KBM-7 (cell line): ENCODE measurements around the gene CASK.

ENCODE experiments used
- DNase-seq: peaks from one replicate; pipeline ENCODE4 v3.0.0-alpha.2; 2015
- in situ Hi-C: fragments of 300-500 bp; cut with MboI; formaldehyde crosslinking; loops from 2 replicates; pipeline ENCODE4 v1.14.3; 2020; ENCODE audit warnings: low sequenced_read_pairs, low pct_unique_long_range_greater_than_20kb, mixed read lengths

CASK gene

DNA sequence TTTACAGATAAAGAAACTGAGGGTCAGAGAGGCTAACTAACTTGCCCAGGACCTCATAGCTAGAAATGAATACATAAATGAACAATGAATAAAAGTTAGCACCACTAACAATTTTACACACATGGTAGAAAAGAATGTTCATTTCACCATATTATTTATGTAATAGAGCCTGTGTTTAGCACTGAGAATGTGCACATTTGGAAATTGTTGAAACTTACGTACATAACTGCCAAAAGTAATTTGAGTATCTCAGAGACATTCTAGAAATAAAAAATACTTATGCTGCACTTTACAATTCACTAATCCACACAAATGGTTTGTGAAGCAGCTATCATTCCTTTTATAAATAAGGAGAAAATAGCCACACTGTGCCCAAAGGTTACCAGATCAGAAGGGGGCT is 9.9 kb downstream of the CASK start:
- DNase-seq, result no peak
- in situ Hi-C loops, result no loop called here

DNA sequence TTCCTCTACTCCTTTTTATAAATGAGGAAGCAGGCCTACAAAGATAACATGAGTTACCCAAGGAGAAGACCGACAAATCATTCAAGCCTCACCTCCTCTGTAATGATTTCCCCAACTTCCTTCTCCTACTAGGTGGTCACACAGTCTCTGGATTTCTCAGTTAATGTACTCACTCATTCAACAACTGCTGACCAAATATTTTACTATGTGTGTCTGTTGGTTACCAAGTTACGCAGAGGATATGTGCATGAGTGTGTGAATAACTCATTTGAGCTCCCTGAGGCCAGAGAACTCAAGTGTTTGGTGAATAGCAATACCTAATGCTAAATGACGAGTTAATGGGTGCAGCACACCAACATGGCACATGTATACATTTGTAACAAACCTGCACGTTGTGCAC is 10.4 kb downstream of the CASK start:
- peak; percentile 40 for DNase-seq
- in situ Hi-C loops, result no loop called here

DNA sequence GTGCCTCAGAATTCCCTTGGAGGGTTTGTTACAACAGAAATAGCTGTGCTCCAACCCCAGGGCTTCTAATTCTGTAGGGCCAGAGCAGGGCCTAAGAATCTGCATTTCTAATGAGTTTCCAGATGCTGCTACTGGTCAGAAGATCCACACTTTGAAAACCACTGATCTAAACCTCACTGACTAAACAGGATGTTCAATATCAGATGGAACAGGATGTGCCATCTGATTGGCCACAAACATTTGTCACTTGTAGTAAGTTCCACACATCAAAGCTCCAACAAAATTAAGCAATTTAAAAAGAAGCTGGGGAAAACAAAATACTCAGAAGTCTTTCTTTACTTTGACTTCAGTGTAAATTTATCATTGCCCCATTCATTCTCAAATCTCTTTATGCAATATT is 14.3 kb downstream of the CASK start:
- DNase-seq, result no peak
- in situ Hi-C loops, result no loop called here

GRCh38 chrX:41906515-41907187 is 16.7 kb downstream of the CASK start:
- in situ Hi-C loops, result no loop called here
- no peak for DNase-seq

DNA sequence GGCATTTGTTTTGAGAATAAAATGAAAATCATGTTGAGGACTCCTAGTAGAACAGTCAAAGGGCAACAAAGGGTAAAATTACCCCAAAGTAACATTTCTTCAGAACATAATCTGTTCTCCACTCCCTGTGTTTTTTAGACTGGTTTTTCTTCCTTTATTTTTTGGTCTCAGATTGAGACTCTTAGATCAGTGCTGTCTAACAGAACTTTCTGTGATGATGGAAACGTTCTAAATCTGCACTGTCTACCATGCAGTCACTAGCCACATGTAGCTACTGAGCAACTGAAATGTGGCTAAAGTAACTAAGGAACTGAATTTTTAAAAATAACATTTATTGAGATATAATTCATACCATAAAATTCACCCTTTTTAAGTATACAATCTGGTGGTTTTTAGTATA is 19.8 kb downstream of the CASK start:
- no peak for DNase-seq
- in situ Hi-C loops, result no loop called here

- no peak for DNase-seq
- in situ Hi-C loops, result no loop called here
These were observed 23.0 kb downstream of the CASK start for GRCh38 chrX:41900321-41900720.

DNA sequence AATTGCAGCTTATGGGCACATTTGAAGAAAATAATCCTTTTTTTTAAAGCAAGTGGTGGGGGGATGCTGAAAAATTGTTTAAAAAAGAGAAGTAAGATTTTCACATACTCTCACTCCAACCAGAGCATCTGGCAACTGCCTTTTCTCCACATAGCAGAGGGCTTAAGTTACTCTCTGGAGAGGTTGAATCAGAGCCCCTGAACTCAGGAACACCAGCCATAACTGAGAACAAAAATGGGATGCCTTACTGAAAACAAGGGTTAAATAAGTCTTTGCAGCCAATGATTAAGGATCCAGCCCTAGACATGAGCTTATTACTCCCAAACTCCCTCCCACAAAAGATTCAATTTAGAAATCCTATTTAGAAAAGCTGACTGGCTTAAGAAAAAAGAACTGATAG is 27.5 kb downstream of the CASK start:
- no peak for DNase-seq
- in situ Hi-C loops, result no loop called here

GRCh38 chrX:41890026-41890423 is 33.3 kb downstream of the CASK start:
- in situ Hi-C loops, result no loop called here
- no peak for DNase-seq

DNA sequence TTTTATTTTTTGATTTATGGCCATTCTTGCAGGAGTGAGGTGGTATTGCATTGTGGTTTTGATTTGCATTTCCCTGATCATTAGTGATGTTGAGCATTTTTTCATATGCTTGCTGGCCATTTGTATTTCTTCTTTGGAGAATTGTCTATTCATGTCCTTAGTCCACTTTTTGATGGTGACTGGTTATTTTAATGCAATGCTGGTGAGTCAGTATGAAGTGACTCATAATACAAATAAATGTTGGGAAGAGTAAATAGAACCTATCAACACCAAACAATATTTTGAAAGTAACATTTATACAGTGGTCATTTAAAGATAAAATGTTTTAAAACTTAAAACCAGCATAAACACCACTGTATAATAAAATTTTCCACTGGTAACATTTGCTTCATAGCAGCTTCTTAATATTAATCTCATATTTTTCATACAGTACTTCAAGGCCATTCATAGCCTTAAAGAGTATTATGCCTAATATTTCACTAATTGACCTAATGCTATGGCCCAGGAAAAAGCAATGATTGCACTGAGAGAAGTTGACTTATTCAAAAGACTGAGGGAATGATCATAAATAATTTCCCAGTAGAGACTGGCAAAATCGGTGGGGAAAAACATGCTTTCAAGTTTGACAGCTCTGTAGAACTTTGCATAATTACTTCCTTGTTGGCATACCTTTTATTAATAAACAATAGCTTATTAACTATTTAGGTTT is 33.9 kb downstream of the CASK start:
- in situ Hi-C loops, result no loop called here
- no peak for DNase-seq

DNA sequence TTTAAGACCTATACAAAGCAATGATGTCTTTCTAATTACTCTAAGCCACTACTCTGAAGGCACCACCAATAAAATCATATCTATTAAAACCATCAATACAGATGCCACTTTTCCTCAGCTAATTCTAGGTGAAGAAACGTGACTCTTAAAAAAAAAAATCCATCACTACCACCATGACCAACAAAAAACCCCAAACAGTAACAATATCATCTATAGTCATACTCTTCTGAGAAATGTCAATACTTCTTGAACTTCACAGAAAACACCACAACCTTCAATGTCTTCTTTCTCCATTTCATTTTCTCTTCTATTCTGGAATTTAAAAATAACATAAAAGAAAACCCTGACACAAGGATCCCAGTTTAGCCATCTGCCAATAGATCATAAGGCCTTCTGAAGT is 35.7 kb downstream of the CASK start:
- in situ Hi-C loops, result no loop called here
- DNase-seq, result no peak

DNA sequence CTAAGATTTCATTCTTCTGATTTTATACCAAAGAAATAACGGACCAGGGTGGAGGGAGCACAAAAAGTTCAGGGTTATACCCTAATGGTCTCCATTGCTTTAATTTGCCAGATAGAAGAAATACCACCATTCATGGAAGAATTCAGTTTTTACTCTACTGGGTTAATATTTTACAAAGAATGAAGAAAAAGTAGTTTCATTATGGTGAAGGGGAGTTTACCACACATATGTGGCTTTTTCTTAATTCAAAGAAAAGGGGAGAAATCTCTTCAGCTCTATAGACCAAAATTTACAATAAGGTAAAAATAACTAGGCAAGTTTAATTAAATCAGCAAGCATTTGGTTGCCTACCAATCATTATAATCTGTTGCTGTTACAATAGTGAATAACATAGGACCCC is 37.6 kb downstream of the CASK start:
- in situ Hi-C loops, result no loop called here
- DNase-seq, result no peak

DNA sequence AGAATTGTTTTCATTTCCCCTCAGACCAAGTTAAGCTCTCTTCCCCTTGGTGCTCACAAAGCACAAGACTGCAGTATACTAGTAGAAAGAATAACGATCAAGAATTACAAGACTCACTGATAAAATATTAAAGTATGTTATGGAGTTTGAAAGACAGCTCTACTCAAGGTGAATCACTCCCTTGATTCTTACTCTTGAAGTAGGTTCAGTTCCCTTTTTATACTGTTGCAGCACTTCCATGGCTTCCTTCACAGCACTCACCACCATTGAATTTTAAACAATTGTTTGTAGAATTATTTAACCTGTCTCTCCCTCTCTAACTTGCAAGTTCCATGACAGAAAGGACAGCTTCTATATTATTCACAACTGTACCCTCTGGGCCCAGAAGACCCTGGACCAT is 42.2 kb downstream of the CASK start:
- DNase-seq, result peak; percentile 51
- in situ Hi-C loops, result no loop called here

DNA sequence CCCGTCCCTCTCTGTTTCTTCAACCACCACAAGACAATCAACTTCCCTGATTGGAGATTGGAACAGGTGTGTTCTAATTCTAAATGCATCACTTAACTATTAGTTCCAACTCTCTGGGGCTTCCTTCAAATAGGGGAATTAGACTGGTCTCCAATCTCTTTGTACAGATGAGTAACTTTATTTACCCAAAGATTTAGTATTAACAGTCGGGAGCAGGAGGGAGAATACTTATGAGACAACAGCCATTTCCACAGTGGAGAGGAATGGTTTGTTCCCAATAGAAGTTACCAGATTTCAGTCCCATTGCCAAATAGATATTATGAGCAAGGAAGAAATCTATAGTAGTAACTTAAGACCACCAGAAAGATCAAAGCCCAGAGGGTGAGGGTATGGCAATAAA is 46.2 kb downstream of the CASK start:
- in situ Hi-C loops, result no loop called here
- no peak for DNase-seq

GRCh38 chrX:41875142-41875541 is 48.2 kb downstream of the CASK start:
- in situ Hi-C loops, result no loop called here
- DNase-seq, result no peak

- in situ Hi-C loops, result no loop called here
- DNase-seq, result no peak
These were observed 52.6 kb downstream of the CASK start for GRCh38 chrX:41870719-41871151.

DNA sequence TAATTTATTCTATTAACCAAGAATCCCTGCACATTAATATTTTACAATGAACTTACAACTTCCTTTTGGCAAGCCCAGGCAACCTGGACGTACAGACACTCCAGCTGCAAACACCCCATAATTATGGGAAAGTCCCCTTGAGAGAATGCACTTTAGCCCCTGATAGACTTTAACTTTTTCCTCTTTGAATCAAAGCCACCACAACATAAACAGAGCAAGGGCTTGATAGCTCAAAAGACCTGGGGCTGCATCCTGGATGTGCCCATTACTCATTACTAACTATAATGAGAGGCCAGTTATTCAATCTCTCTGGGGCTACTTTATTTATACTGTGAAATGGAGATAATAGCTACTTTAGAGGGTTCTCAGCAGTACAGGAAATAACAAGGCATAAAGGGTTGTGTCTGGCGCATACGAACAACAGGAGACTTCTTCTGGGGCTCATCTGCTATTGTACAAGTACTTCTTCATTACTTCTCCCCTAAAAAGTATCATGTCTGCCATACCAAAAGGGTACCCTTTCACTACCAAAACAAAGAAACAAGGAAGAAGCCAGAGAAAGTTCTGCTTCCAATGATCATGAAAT is 54.9 kb downstream of the CASK start:
- in situ Hi-C loops, result no loop called here
- no peak for DNase-seq

DNA sequence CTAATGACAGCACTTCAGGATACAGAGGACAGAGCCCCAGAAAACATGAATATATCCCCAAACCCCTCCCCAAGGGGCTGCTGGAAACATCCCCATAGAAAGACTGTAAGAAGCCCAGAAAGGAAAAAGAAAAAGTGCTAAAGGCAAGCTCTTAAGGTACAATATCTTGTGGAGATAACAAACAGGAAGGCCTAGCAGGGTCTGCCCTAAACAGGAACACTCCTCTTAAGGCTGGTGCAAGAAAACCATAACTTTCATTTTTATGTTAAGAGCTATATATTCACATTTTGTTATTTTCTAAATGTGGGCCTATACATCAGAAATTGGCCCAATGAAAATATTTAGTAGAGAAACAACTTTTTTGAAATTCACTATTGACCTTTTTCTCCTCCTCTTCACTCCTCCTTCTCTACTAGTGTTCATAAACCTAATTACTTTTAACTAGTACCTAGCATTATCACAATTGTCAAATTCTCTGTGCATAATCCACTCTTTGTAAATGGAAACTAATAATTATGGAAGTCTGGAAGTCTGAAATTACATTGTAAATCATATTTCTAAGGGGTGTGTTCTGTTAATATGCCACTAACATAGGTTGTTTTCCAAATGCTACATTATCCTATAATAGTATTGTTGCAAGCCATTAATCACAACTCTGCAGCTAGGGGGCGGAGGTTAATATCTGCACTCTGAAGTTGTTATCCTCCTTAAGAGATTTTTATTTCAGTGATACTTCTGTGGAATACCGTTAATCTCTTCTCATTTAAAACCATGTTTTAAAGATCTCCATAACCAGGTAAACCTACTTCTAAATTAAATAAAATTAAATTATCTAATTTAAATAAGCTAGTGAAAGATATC is 59.8 kb downstream of the CASK start:
- in situ Hi-C loops, result no loop called here
- DNase-seq, result no peak

DNA sequence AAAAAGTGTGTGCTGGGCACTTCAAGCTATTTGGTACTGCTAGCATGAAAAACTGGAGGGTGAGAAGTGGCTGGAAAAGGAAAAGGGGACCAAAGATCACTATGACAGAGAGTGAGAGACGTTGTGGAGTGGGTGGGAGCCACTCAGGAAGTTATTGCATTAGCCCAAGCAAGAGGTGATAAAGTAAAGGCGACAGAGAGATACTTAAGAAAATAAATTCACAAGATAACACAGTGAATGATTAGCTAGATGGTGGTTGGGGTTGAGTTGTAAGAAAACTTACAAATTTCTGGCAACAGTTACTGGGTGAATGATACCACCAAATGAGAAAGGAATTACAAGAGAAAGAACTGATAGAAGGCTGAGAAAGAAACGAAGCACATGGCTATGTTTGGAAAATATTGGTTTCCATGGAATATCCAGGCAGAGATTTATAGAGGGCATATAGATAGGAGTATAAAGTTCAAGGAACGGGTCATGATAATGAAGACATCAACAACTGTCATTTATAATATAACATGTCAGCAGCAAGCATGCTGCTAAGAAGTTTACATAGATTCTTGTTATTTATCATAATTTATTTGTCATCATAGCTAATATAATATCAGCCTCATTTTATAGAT is 60.7 kb downstream of the CASK start:
- DNase-seq, result no peak
- in situ Hi-C loops, result no loop called here

DNA sequence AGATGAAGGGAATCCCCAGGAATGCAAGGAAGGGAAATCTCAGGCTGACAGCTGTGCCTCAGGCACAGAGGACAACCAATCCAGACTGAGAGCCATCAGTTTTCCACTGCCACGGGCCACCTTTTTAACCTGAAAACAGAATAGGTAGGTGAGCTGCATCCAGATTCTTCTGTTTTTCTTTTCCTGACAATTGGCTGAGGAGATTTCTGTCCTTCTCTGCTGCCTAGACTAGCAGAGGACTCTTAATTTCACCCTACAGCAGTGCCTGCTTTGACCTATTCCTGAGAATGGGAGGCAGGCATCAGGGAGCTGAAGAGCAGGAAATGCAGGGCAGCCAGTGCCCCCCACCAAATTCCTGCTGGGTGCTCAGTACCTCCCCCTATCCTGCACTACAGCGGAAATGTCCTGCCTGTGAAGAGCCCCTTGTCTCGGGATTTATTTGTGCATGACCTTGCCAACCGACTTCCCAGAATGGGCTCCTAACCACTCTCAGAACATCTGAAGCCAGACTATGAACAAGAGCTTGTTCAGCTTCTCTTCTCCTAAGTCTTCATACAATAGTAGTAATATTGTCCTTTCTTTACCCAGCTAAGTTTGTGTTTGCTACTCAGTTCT is 65.1 kb downstream of the CASK start:
- in situ Hi-C loops, result no loop called here
- no peak for DNase-seq
